SIG-M5 treated with dmso at 0.1 percent for 504 hours (cell line): ENCODE results near the gene OR10H3.
"Not testable (repeated sequence)": the region's sequence is repeated elsewhere in the genome, so short reads cannot be mapped to it uniquely, and the experiment has no call there.

ENCODE experiments used
- DNase-seq: peaks from one replicate; lab custom pipeline; 2025; ENCODE audit not compliant: unreplicated experiment; lab: John Stamatoyannopoulos, UW

OR10H3 gene, protein sequence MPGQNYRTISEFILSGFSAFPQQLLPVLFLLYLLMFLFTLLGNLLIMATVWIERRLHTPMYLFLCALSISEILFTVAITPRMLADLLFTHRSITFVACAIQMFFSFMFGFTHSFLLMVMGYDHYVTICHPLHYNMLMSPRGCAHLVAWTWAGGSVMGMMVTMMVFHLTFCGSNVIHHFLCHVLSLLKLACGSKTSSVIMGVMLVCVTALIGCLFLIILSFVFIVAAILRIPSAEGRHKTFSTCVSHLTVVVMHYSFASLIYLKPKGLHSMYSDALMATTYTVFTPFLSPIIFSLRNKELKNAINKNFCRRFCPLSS

DNA sequence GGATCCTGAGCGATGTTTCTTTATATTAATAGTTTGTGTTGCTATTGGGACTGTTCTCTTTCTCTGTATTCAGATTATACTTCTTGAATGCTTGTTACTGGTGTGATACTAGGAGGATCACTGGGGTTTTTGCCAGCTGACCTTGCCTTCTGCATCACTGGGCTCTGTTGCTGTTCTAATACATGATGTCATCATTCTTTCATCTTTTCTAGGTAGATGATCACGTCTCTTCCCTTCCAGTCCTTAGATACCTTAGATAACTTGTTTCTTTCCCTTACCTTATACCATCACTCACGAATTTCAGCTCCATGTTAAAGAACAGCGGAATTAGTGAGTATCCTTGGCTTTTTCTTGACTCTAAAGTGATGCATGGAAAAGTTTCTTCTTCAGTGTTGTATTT is at the start of gene OR10H3:
TSS of gene OR10H3 (plus strand) at position 264 of the 400 bp plus-strand sequence. CDS start 3,408 bp downstream, outside the sequence.
- no peak for DNase-seq

DNA sequence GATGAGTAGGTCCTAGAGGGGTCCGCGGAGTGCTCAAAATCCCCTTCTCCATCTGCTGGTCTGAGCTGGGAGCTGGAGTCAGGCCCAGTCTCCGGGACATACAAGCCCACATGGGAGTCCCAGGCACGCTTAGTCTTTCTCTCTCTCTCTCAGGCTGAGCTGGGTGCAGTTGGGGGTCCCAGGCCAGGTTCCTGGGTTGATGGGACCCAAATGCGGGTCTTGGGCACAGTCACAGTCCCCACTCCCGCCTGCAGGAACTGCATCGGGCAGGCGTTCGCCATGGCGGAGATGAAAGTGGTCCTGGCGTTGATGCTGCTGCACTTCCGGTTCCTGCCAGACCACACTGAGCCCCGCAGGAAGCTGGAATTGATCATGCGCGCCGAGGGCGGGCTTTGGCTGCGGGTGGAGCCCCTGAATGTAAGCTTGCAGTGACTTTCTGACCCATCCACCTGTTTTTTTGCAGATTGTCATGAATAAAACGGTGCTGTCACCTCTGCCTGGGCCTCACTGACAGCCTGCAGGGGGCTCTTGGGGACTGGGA is 41.1 kb upstream of the OR10H3 start:
- no peak for DNase-seq

DNA sequence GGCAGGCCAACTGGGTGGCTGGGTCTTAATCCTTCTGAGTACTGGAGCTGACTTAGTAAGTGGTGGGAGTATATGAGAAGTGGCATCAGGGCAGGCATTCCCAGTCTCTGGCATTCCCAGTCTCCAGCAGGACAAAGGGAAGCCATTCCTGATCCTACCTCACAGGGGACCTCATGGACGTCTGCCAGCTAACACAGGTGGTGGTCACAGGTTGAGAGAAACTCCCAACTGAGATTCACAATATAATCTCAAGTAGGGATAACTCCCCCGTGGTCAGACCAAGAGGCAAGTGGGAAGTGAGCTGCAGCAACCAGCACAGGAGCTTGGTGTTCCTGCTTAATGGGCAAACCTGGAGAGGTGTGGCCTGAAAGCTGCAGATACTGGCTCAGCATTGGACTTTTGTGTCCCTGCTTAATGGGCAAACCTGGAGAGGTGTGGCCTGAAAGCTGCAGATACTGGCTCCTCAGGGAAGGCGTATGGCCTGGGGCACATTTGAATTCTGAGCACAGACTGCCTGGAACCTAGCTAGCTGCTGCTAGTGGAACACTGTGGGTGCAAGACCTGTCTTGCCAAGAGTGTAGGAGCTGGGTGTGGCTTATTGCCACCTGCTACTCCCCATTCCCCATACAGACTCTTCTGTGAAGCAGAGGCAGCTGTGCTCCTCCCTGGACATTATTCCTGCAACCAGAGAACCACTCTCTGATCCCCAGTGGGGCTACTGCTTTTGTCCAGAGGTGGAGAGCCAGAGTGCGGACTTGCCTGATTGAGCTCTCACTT is 35.8 kb upstream of the OR10H3 start:
- peak; percentile 0 for DNase-seq

DNA sequence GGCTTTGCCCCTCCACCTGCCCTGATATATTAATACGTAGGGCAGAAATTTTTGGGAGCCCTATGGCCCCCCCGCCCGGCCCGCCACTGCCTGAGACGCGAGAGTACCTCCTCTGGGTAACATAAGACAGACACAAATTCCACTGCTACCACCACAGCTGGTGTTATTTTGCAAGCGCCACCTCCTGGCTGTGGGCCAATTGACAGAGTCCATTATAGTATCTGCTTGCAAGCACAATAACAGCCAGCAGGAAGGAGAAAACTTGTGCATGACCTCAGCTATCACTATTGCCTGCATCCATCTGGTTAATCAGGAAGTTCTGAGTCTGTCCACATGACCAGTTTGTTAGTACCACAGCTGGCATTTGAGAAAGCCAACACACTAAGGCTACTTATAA is 35.3 kb upstream of the OR10H3 start:
- peak; percentile 67 for DNase-seq

DNA sequence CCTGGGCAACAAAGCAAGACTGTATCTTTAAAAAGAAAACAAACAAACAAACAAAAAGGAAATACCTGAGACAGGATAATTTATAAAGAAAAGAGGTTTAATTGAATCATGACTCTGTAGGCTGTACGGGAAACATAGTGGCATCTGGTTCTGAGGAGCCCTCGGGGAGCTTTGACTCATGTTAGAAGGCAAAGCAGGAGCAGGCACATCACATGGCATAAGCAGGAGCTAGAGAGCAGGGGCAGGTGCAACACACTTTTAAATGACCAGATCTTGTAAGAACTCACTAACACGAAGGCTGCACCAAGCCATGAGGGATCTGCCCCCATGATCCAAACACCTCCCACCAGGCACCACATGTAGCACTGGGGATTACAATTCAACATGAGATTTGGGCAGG is 23.1 kb upstream of the OR10H3 start:
- no peak for DNase-seq

DNA sequence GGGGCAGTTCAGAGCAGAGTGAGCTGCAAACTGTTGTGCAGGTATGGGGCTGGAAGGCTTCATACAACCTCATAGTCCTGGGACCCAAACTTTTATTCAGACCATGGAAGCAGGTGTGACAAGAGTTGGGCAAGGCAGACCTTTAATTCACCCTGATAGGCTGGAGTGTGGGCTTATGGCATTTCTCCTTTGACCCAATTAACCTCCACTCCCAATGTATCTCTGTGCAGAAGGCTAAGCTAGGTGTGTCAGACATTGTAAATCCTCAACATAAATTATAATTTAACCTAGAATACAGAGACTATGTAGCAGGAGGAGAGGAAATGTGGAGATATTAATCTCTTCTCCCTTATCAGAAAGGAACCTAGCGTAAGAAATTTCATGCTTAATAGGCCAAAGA is 22.1 kb upstream of the OR10H3 start:
- no peak for DNase-seq

DNA sequence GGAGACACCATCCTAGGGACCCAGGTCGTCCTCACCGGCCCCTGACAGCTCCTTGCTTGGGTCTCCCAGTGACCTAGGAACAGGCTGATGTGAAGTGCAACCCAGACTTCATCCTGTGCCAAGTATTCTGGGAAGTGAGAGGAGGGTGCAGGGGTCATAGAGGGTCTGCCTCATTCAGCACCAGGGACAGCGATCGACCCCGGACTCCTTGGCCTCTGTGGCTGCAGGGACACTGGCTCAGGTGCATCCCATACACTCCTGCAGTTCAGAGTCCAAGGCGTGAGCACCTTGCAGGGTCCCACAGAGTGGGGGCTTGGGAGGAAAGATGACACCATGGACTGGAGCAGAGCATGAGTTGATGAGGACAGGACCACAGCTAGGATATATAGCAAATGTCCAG is 20.0 kb upstream of the OR10H3 start:
- DNase-seq = no peak

DNA sequence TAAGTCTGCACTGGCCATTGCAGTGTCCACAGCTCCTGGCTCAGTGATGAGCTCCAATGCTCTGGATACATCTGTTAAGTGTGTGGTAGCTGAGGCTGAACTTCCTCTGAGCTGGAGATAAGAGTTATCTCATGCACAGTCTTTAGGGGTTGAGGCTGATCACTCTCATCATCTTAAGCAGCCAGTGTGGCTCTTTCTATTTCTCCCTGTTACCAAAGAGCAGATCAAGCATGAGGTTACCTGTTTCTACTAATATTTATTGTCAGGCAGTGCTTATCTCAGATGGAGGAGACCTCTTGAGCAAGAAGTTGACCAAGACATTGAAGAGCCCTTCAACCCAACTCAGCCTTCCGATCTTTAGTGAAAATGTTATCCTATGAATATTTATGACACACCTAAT is 16.5 kb upstream of the OR10H3 start:
- DNase-seq = no peak

DNA sequence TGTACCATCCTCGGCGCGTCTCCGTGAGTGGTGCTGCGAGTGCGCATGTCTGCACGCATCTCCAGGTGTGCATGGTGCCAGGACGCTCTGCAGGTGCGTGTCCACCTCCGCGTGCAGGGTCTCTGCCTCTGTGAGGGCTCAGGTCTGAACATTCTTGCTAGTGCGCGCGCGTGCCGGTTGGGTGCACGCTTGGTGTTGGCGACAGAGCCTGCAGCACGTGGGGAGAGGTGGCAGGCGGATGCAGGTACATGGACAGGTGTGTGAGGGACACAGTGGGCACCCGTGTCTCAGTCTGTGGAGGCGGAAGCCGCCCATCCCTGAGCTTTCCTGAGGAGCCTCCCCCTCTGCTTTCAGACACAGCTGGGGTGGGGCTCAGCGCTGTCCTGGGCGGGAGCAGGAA is 14.8 kb upstream of the OR10H3 start:
- DNase-seq = no peak

DNA sequence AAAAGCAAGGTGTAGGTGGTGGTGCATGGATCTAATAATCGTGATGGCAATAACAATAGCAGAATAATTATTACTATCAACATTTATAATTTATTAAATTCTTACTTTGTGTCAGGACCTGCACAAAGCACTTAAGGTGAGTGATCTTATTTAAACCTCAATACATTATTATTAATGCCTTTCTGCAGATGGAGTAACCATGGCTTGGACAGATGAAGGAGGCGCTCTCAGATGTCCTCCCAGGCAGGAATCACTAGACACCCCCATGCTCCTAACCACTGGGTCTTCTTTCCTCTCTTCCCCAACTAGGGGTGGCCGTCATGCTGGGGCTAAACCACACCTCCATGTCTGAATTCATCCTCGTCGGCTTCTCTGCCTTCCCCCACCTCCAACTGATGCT is 10.1 kb upstream of the OR10H3 start, which contains the start of gene OR10H2:
TSS of gene OR10H2 (plus strand) at position 301 of the 400 bp plus-strand sequence. CDS start at position 321, 20 bp downstream.
- DNase-seq = no peak

DNA sequence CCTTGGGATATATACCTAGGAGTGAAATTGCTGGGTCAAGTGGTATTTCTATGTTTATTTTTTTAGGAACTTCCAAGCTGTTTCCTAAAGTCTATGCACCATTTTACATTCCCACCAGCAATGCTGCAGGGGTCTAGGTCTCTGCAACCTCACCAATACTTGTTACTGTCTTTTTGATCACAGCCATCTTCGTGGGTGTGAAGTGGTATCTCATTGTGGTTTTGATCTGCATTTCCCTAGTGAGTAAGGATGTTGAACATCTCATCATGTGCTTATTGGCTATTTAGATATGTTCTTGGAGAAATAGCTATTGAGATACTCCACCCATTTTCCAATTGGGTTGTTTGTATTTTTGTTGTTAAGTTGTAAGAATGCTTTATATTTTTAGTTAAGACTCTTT is 7.2 kb upstream of the OR10H3 start:
- no peak for DNase-seq

DNA sequence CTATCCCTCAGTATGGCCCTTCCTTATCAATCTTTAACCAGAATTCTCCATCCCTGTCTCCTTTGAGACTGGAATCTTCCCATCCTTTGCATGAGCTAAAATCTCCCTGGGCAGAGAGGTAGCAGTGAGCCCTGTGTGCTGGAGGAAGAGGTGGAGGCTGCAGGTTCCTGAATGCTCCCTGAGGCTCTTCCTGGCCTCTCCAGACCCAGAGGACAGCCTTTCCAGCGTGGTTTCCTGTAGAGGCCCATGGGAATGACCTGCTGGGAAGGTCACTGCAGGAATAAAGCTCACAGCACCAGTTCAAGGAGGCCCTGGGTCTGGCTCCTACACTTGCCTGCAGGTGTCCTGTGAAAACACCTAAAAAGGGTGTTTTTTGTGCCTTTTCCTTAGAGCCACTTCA is 5.4 kb upstream of the OR10H3 start:
- no peak for DNase-seq

DNA sequence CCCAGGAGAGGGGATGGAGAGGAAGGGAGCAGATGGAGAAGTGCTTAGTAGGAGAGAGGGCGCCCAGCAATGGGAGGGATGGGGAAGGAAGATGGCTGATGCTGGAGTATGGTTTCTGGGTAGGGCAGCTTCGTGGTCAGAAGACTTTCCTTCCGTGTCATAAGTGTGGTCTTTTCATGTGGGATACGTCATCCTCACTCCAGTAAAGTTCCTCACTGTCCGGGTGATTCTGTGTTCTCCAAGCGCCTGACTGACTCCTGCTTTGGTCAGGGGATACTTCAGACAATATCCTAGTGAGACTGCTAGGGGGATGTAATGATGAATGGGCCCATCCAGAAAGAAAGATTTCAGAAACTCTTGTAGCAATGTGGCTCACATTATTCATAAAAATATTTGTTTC is 3.9 kb upstream of the OR10H3 start:
- no peak for DNase-seq

DNA sequence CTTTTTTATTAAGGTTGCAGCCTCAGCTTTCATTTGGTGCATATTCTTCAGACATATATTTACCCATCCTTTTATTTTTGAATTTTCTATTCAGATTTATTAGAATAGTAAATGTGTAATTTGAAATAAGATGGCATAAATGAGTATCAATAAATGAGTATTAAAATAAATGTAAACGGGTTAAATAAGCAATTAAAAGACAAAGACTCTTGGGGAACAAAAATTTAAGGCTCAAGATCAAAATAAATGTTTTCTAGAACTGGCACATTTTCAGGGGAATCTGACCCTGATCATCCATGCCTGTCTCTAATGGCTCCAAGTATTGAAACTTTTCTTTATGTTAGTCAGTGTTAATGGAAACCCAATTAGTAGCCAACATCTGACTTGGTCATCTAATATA is 3.0 kb downstream of the OR10H3 start:
- DNase-seq = no peak

DNA sequence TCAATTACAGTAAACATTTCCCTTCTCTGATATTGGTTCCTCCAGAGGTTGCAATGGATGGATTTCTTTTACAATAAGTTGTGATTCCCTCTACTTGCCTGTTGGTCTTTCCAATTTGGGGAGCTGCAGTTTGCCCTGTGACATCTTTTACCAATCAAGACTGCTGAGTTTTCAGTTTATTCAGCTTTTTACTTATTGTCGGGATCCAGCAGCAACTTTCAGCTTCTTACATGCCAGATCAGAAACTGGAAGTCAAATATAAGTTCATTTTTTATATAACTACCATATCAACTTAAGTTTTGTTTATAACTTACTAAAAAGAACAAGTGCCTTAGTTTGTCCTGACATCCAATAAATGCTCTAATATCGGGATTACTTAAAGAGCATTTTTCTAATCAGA is 10.5 kb downstream of the OR10H3 start:
- no peak for DNase-seq

DNA sequence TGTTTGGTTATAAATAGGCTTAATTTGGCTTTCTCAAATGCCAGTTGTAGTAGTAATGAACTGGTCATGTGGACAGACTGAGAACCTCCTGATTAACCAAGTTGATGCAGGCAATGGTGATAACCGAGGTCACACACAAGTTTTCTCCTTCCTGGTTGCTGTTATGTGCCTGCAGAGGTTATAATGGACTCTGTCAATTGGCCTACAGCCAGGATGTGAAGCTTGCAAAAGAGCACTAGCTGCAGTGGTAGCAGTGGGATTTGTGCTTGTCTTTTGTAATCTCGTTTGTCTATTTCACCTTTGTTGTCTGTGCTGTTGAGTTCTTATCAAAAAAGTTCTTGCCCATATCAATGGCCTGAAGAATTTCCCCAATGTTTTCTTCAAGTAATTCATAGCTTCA is 20.6 kb downstream of the OR10H3 start:
- DNase-seq = no peak

DNA sequence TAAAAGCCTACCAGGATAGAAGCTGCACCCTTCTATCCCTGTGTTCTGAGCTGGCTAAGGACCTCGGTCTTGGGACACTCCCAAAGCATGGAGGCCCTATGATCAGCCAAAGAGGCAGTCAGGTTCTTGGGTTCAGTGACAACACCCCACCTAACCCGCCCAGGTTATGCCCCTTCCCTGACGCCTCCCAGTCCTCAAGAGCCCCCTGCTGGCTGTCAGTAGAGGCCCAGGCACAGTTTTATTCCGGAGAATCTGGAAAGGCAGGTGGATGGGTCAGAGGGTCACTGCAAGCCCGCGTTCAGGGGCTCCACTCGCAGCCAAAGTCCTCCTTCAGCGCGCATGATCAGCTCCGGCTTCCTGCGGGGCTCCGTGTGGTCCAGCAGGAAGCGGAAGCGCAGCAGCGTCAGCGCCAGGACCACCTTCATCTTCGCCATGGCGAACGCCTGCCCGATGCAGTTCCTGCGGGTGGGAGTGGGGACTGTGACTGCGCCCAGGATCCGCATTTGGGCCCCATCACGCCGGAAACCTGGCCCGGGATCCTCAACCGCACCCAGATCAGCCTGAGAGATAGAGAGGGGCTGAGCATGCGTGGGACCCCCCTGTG is 22.3 kb downstream of the OR10H3 start:
- no peak for DNase-seq

DNA sequence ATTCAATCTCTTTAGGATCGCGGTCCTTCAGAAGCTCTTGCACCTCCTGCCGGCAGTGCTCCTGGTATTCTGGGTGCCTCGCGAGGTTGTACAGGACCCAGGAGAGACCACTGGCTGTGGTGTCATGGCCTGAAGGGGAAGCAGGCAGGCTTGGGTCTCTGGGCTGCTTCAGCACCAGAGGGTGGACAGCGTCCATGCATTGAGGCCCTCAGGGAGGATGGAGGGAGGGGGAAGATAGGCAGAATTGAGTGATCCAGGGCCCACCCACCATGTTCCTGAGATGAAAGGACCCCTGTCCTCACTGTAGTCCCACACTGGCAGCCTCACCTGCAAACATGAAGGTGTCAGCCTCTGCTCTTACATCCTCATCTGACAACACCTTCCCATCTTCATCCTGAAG is 31.8 kb downstream of the OR10H3 start:
- no peak for DNase-seq

DNA sequence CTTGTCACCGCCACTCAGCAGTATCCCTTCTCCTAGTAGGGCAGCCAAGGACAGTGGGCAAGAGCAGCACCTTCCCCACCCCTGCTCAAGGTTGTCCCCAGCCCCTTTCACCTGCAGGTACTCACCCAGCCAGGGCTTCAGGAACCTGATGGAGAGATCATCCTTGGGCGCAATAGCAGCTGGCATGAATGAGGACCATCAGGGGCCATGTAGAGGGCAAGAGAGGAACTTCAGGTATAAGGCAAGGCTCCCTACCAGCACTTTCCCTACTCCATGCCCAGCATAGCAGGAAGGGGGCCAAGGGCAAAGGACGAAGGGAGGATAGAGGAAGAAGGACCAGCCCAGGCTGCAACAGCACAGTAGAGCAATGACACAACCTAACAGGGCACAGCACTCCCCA is 36.4 kb downstream of the OR10H3 start:
- DNase-seq = not testable (repeated sequence)

DNA sequence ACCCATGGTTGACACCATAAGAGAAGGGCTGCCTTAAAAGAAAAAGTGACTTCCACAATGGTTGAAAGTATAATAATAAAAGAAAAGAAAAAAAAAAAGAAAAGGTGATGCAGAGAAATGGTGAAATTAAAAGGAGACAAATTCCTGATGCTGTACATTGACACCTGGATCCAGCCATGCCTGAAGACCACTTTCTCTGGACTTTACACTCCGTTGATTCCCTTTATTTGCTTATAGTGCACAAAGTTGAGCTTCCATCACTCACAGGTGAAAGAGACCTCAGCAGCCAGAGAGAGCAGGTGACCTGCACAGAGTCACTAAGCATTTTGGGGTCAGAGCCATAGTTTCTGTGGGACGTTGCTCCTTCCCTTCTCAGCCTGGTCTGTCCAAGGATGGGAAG is 37.5 kb downstream of the OR10H3 start:
- DNase-seq = no peak

DNA sequence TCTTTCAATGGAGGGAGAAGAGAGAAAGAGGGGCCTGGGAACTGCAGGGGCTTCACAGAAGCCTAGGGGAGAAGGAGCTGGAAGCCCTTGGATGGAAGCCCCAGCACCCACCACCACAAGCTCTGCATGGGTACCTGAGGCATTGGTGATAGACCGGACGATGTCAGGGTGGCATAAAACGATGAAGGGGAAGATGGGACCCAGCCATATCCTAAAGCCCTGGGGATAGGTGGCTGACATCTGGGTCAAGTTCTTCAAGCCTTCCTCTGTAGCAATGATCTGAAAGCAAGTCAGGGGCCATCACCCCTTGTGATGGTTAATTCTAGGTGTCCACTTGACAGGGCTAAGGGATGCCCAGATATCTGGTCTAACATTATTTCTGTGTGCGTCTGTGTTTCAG is 38.5 kb downstream of the OR10H3 start:
- no peak for DNase-seq
